Stimulated activated CD8-positive, alpha-beta memory T cell treated with anti-CD3 and anti-CD28 coated beads, Interleukin-15, amount 100 ng/mL, for 4 hours (primary cell): ENCODE data around the gene BABAM2.

Experiments
- DNase-seq, 2 donors: peaks; one replicate each; pipeline ENCODE4 v3.0.0-alpha.2; 2020; ENCODE audit warnings: low read depth in 2 of 2

The BABAM2 gene

GRCh38 chr2:28375742-28376631 lies 485.5 kb downstream of the BABAM2 start:
- DNase-seq, result no peak

- no peak for DNase-seq
These were observed 486.8 kb downstream of the BABAM2 start for GRCh38 chr2:28377195-28377816.

- DNase-seq, result no peak
These were observed 487.6 kb downstream of the BABAM2 start for GRCh38 chr2:28377984-28378678.

- no peak for DNase-seq
These were observed 488.4 kb downstream of the BABAM2 start for GRCh38 chr2:28378679-28379584.

GRCh38 chr2:28380219-28380618 lies 489.7 kb downstream of the BABAM2 start:
- DNase-seq, result no peak

GRCh38 chr2:28381225-28382180 lies 491.0 kb downstream of the BABAM2 start:
- no peak for DNase-seq

GRCh38 chr2:28382755-28383154 lies 492.2 kb downstream of the BABAM2 start:
- DNase-seq, result no peak

- DNase-seq, result no peak
These were observed 496.8 kb downstream of the BABAM2 start for GRCh38 chr2:28387082-28387960.
